Measurements from ENCODE around the gene ADAMTSL5.

- TF ChIP-seq POLR2A (IDR thresholded peaks at IDR 0.05) (no peak), CTCF (IDR thresholded peaks at IDR 0.05) (no peak)
These were observed at the start of gene ADAMTSL5 for GRCh38 chr19:1512671-1513498.

All from stomach (tissue), 4 donors.